ENCODE measurements around the gene DPH1.
A peak's percentile ranks its signal among the peaks of the same experiment; 100 is the strongest.

The DPH1 gene

GRCh38 chr17:2089021-2089422, 59.1 kb downstream of the DPH1 start:
- H4K20me1 ChIP-seq (ENCODE audit: control insufficient read depth, insufficient read depth, low read depth, low read length) = no peaks in the 10 kb centered on the region; the same call in none of the 2 replicates
- no peaks in the 10 kb centered on the region for H3K79me2 ChIP-seq (ENCODE audit: control insufficient read depth, low read length)
- H3K9me3 ChIP-seq (ENCODE audit: control insufficient read depth, insufficient read depth, low read length) = no peaks in the 10 kb centered on the region
- peaks cover 9% of the 10 kb centered on the region; the same call in 1 of the 2 replicates for H3K36me3 ChIP-seq (ENCODE audit: control insufficient read depth, low read length)
- peak overlapping the region; percentile 95 for H3K4me2 ChIP-seq (ENCODE audit: low read length)
- peak overlapping the region; percentile 70 for H3K4me3 ChIP-seq (ENCODE audit: low read length)
- peaks cover 56% of the 10 kb centered on the region for H3K4me1 ChIP-seq (ENCODE audit: control insufficient read depth, low read length)
- H3K27ac ChIP-seq (ENCODE audit: low read depth, low read length) = peak overlapping the region; percentile 48
- H3F3A ChIP-seq (ENCODE audit: control insufficient read depth, insufficient read depth) = peaks cover 2% of the 10 kb centered on the region; the same call in 1 of the 2 replicates
- H3K9me2 ChIP-seq (replicated peaks; ENCODE audit: control insufficient read depth, low read length) = no peaks in the 10 kb centered on the region
- no peaks in the 10 kb centered on the region for H3K27me3 ChIP-seq (ENCODE audit: control insufficient read depth, low read length)
- no peak for TF ChIP-seq CTCF (IDR thresholded peaks at IDR 0.05; ENCODE audit: low read depth, low read length, poor library complexity, severe bottlenecking)
- TF ChIP-seq EZH2phosphoT487 (IDR thresholded peaks at IDR 0.05; ENCODE audit: borderline replicate concordance, low read length) = no peak

DNA sequence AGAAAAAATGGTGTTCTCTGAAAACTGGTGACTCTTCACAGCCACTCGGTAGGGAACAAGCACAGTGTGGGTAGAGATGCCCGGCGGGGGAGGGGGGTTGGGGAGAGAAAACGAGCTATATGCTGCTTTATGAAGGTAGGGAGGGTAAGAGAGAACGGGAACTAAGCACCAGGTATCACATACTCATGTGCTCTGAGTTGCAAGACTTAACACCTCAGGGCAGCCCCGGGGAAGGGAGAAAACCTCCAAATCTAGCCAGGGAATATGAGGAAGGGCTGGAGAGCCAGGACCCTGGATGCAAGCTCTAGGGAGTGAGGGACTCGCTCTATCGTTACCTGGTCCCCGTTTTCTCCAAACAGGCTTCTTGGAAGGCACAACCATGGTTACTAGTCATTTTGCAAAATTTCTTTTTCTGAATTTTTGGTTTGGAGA, 60.3 kb downstream of the DPH1 start:
- TF ChIP-seq EZH2phosphoT487 (IDR thresholded peaks at IDR 0.05; ENCODE audit: borderline replicate concordance, low read length) (no peak), CTCF (IDR thresholded peaks at IDR 0.05; ENCODE audit: low read depth, low read length, poor library complexity, severe bottlenecking) (no peak)
- peak overlapping the region; percentile 95 for H3K4me2 ChIP-seq (ENCODE audit: low read length)
- peaks cover 9% of the 10 kb centered on the region; the same call in 1 of the 2 replicates for H3K36me3 ChIP-seq (ENCODE audit: control insufficient read depth, low read length)
- no peaks in the 10 kb centered on the region for H3K9me2 ChIP-seq (replicated peaks; ENCODE audit: control insufficient read depth, low read length)
- no peaks in the 10 kb centered on the region; the same call in none of the 2 replicates for H4K20me1 ChIP-seq (ENCODE audit: control insufficient read depth, insufficient read depth, low read depth, low read length)
- H3K9me3 ChIP-seq (ENCODE audit: control insufficient read depth, insufficient read depth, low read length) = no peaks in the 10 kb centered on the region
- no peak overlapping the region for H3K27ac ChIP-seq (ENCODE audit: low read depth, low read length)
- H3K4me1 ChIP-seq (ENCODE audit: control insufficient read depth, low read length) = peaks cover 56% of the 10 kb centered on the region
- no peaks in the 10 kb centered on the region for H3K27me3 ChIP-seq (ENCODE audit: control insufficient read depth, low read length)
- peaks cover 2% of the 10 kb centered on the region; the same call in 1 of the 2 replicates for H3F3A ChIP-seq (ENCODE audit: control insufficient read depth, insufficient read depth)
- H3K4me3 ChIP-seq (ENCODE audit: low read length) = peak overlapping the region; percentile 70; the same call in 1 of the 2 replicates
- no peaks in the 10 kb centered on the region for H3K79me2 ChIP-seq (ENCODE audit: control insufficient read depth, low read length)

DNA sequence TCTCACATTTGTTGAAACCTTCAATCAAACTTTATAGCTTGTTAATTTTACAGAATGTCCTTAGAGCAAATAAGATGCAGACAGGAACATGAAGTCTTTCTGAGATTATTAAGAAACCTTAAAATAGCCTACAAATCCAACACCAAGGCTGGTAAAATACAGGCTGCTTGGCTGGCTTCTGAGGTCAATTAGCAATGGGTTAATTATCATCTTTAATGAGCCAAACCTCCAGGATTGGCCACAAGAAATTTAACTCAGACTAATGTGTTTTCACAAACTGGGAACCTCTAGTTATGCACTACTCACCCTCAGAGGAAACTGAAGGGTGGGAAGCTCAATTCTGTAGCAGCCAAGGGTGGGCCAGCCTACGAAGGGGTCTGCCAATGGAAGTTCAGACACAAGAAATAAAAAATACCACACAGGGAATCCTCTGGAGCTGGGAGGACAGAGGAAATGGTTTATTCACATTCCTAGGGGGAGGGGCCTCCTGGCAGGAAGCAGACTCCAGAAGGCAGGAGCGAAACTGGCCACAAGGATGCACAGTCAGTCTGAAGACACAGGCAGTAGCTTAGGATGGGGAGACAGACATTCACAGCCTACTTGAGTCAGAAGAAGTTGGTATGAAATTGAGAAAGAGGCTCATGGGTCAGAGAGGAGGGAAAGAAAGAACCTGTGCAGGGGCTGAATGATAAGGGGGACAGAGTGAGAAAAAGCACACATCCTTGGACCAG, 61.0 kb downstream of the DPH1 start:
- H3K27ac ChIP-seq (ENCODE audit: low read depth, low read length) = no peak overlapping the region
- H3K4me3 ChIP-seq (ENCODE audit: low read length) = no peak overlapping the region
- no peaks in the 10 kb centered on the region for H3K9me3 ChIP-seq (ENCODE audit: control insufficient read depth, insufficient read depth, low read length)
- TF ChIP-seq CTCF (IDR thresholded peaks at IDR 0.05; ENCODE audit: low read depth, low read length, poor library complexity, severe bottlenecking) (no peak), EZH2phosphoT487 (IDR thresholded peaks at IDR 0.05; ENCODE audit: borderline replicate concordance, low read length) (no peak)
- no peaks in the 10 kb centered on the region for H3K9me2 ChIP-seq (replicated peaks; ENCODE audit: control insufficient read depth, low read length)
- no peaks in the 10 kb centered on the region for H3K79me2 ChIP-seq (ENCODE audit: control insufficient read depth, low read length)
- no peaks in the 10 kb centered on the region; the same call in none of the 2 replicates for H4K20me1 ChIP-seq (ENCODE audit: control insufficient read depth, insufficient read depth, low read depth, low read length)
- peaks cover 9% of the 10 kb centered on the region; the same call in 1 of the 2 replicates for H3K36me3 ChIP-seq (ENCODE audit: control insufficient read depth, low read length)
- peak overlapping the region; percentile 95; the same call in 1 of the 2 replicates for H3K4me2 ChIP-seq (ENCODE audit: low read length)
- H3F3A ChIP-seq (ENCODE audit: control insufficient read depth, insufficient read depth) = peaks cover 2% of the 10 kb centered on the region; the same call in 1 of the 2 replicates
- H3K27me3 ChIP-seq (ENCODE audit: control insufficient read depth, low read length) = no peaks in the 10 kb centered on the region
- peaks cover 56% of the 10 kb centered on the region for H3K4me1 ChIP-seq (ENCODE audit: control insufficient read depth, low read length)

Data from DOHH2 (cell line).